Calu3 (cell line): Measurements from ENCODE around the gene DNAJB5. TPM values are rescaled to one million over a fixed set of nuclear protein-coding genes. Genes with fewer than 3 reads are reported as not detected.
A peak's percentile ranks its signal among the peaks of the same experiment; 100 is the strongest.

Experiments used
- BruUV-seq: library from RNA; stranded (reverse); fragments of 400-500 nt; replicated peaks from 2 replicates; lab custom pipeline; 2021; lab: Mats Ljungman, UMichigan
- CTCF ChIA-PET: fragments of 300-600 bp; sonication (Branson Sonifier 250); formaldehyde crosslinking; loops from one replicate; lab custom pipeline; 2022; ENCODE audit warnings: antibody characterized with exemption; lab: Charles Lee
- DNase-seq: peaks from one replicate; pipeline ENCODE4 v3.0.0; 2022
- H3K27ac Mint-ChIP-seq: one replicate; pipeline ENCODE4 v1.8.0; 2022; ENCODE audit warnings: mixed read lengths; ENCODE audit not compliant: unreplicated experiment
- H3K27me3 Mint-ChIP-seq: one replicate; pipeline ENCODE4 v1.8.0; 2022; ENCODE audit warnings: mixed read lengths; ENCODE audit not compliant: unreplicated experiment
- H3K36me3 Mint-ChIP-seq: one replicate; pipeline ENCODE4 v1.8.0; 2022; ENCODE audit warnings: mild to moderate bottlenecking, moderate library complexity, mixed read lengths; ENCODE audit not compliant: insufficient read depth, unreplicated experiment
- H3K4me1 Mint-ChIP-seq: one replicate; pipeline ENCODE4 v1.8.0; 2022; ENCODE audit warnings: mild to moderate bottlenecking, low read depth, mixed read lengths; ENCODE audit not compliant: unreplicated experiment
- H3K4me3 Mint-ChIP-seq: one replicate; pipeline ENCODE4 v1.8.0; 2022; ENCODE audit warnings: mild to moderate bottlenecking, low read depth, moderate library complexity, mixed read lengths; ENCODE audit not compliant: unreplicated experiment
- H3K9me3 Mint-ChIP-seq: one replicate; pipeline ENCODE4 v1.8.0; 2022; ENCODE audit warnings: low read depth, mixed read lengths; ENCODE audit not compliant: unreplicated experiment
- intact Hi-C: fragments of 100-400 bp; cut with micrococcal nuclease; formaldehyde crosslinking; loops from one replicate; pipeline ENCODE4 v1.10.0; 2022; ENCODE audit not compliant: unreplicated experiment
- total RNA-seq: library from RNA; stranded (reverse); gene quantifications from 2 replicates; pipeline ENCODE4 v1.2.3, GENCODE V29; 2022
- TF ChIP-seq, protein P1 (sequence below): fragments of 200-600 bp; IDR thresholded peaks from one replicate; pipeline ENCODE4 v1.8.0; 2022; ENCODE audit warnings: antibody characterized with exemption; ENCODE audit not compliant: unreplicated experiment

The DNAJB5 gene
- total RNA-seq, 1 experiment from 2014 or later = 3.1 TPM

DNA sequence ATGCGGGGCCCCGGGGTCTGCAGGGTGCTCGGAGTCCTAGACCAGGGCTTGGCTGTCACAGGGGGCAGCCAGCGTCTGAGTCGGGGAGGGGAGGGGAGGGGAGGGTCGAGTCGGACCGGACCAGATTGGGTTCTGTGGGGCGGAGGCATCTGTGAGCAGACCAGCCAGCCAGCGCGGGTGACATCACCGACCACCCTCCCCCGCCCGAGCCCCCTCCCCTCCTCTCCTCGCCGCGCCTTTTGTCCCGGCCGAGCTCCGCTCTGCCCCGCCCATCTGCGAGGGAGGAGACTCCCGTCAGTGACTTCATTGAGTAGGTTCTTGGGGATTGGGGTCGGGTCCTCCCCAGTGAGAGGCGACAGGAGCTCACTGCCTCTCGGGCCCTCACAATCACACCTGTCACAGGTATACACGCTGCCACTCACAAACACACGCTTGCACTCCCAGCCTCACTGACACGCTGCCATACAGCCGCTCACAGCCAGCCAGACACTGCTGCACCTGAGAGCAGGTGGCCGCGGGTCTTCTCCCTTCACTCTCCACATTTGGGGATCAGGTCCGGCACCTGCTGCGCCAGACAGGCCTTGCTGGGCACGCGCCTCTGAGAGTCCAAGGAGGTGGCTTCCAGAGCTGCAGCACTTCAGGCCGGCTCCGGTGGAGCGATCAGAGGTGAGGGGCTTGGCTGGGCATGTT is 546 bp downstream of the DNAJB5 start:
- DNase-seq = peak; percentile 30
- intact Hi-C loops = loop anchor here (5.0 kb wide), 1 partner anchor 228 kb away; no protein-coding TSS in a partner anchor
- TF ChIP-seq, protein P1, sequence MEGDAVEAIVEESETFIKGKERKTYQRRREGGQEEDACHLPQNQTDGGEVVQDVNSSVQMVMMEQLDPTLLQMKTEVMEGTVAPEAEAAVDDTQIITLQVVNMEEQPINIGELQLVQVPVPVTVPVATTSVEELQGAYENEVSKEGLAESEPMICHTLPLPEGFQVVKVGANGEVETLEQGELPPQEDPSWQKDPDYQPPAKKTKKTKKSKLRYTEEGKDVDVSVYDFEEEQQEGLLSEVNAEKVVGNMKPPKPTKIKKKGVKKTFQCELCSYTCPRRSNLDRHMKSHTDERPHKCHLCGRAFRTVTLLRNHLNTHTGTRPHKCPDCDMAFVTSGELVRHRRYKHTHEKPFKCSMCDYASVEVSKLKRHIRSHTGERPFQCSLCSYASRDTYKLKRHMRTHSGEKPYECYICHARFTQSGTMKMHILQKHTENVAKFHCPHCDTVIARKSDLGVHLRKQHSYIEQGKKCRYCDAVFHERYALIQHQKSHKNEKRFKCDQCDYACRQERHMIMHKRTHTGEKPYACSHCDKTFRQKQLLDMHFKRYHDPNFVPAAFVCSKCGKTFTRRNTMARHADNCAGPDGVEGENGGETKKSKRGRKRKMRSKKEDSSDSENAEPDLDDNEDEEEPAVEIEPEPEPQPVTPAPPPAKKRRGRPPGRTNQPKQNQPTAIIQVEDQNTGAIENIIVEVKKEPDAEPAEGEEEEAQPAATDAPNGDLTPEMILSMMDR = no peak
- Mint-ChIP-seq H3K4me3 (peak overlapping the region; percentile 71), H3K27me3 (peaks cover 39% of the 10 kb centered on the region), H3K9me3 (no peaks in the 10 kb centered on the region), H3K36me3 (peaks cover 45% of the 10 kb centered on the region), H3K27ac (peak overlapping the region; percentile 48), H3K4me1 (peaks cover 31% of the 10 kb centered on the region)
- CTCF ChIA-PET = interaction anchor here (0.6 to 1.0 kb wide), 3 partner anchors 90 to 356 kb away, joined by 3 to 10 read pairs (median 4); no protein-coding TSS in a partner anchor
- no TSS peak for BruUV-seq

DNA sequence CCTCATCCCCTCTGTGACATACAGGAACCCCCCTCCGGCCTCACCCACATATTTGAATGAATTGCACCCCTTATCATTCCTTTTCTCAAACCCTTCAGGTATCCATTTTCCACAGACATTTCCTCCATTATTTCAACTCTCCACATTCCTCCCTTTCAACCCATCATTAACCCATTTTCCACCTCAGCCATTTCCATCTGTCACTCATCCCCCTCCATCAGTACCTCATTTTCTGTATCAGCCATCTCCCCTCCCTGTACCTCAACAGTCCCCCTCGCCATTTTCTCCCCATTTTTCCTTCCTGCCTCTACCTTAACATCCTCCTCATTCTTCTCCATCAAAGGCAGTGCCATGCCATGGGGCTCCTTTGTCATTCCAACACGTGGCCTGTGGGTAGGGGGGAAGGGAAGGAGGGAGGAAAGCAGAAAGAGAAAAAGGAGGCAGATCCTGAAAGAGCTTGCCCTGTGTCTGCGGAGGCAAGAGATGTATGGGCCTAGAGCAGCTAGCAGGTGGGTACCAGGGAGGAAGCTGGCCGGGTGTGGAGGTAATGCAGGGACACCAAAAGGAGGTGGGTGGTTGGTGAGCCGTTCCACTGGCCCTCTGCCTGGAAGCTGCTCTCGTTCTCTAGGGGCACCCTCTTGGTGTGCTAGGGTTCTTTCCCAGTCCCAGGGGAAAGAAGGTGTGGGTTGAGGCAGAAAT is 1.5 kb downstream of the DNAJB5 start:
- TSS peak; percentile 60 for BruUV-seq
- H3K36me3 Mint-ChIP-seq = peaks cover 52% of the 10 kb centered on the region
- peaks cover 31% of the 10 kb centered on the region for H3K4me1 Mint-ChIP-seq
- TF ChIP-seq, protein P1 = no peak
- H3K9me3 Mint-ChIP-seq = no peaks in the 10 kb centered on the region
- peak overlapping the region; percentile 71 for H3K4me3 Mint-ChIP-seq
- no peak for DNase-seq
- intact Hi-C loops = no loop called here
- H3K27ac Mint-ChIP-seq = peak overlapping the region; percentile 48
- H3K27me3 Mint-ChIP-seq = peaks cover 32% of the 10 kb centered on the region
- CTCF ChIA-PET = no interaction called here

DNA sequence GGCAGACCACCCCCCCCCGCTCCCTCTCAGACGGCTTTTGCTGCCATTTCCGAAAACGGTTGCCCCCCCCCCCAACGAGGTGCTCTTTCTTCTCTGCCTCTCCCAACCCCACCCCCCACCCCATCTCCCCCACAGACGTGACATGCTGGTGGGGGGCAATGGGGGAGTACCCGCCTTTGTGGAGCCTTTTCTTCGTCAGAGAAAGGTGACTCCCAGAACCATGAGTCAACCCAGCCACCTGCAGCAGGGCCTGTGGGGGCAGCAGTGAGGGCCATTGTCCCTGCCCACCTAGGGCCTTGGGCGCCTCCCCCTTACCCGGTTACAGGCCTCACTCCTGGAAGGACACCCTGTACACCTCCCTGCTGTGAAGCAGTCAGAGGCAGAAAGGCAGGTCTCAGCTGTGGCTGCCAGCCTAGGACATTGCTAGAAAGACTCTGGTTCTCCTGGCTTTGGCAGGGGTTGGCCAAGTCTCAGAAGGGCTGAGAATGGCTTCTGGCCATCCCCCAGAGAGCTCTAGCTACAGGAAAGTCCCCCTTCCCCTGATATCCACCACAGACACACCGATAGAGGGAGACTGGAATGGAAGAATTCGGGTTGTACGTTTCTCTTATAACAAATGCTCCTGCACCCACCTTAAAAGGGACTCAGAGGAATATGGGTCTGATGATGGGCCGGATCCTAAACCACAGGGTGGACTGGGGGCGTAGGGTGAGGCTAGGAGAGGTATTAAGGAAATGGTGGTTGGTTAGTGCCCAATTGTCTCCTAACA is 2.2 kb downstream of the DNAJB5 start:
- TF ChIP-seq, protein P1 = no peak
- H3K36me3 Mint-ChIP-seq = peaks cover 52% of the 10 kb centered on the region
- BruUV-seq = no TSS peak
- CTCF ChIA-PET = interaction anchor here (0.8 kb wide), 1 partner anchor 79 kb away, joined by 3 read pairs; no protein-coding TSS in a partner anchor
- H3K9me3 Mint-ChIP-seq = no peaks in the 10 kb centered on the region
- peaks cover 28% of the 10 kb centered on the region for H3K4me1 Mint-ChIP-seq
- peak overlapping the region; percentile 71 for H3K4me3 Mint-ChIP-seq
- no peak overlapping the region for H3K27ac Mint-ChIP-seq
- peak; percentile 13 for DNase-seq
- H3K27me3 Mint-ChIP-seq = peaks cover 30% of the 10 kb centered on the region
- intact Hi-C loops = no loop called here

DNA sequence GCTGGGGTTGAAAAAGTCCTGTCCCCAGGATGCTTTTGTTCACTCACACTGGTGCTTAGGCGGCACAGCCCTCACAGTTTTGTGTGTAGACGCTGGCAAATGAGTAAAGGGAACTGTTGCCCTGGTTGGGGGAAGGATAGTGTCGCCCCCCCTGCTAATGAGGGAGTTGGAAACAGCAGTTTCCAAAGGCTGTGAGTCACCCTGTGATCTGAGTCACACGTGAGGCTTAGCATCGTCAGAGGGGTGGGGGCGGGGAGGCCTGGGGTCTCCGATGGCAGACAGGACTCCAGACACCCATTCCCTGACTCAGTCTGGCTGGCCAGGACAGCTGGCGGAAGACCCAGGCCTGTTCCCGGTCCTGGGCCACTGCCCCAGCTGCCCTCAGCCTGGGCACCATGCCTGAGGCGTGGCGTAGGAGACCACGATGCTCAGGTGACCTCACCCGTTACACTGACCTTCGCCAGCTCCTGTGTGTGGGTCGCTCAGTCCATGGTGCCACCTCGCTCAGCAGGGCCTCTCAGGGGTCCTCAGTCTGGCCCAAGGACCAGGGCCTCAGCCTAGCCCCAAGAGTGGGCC is 2.9 kb downstream of the DNAJB5 start:
- TF ChIP-seq, protein P1 = no peak
- Mint-ChIP-seq H3K27me3 (peaks cover 23% of the 10 kb centered on the region), H3K9me3 (no peaks in the 10 kb centered on the region), H3K27ac (no peak overlapping the region), H3K4me1 (peaks cover 22% of the 10 kb centered on the region), H3K4me3 (no peak overlapping the region), H3K36me3 (peaks cover 55% of the 10 kb centered on the region)
- intact Hi-C loops = no loop called here
- CTCF ChIA-PET = interaction anchor here (0.8 kb wide), 1 partner anchor 79 kb away, joined by 3 read pairs; no protein-coding TSS in a partner anchor
- BruUV-seq = no TSS peak
- DNase-seq = no peak
